H7 (cell line): Measurements from ENCODE around the gene EPN2. TPM values are rescaled to one million over a fixed set of nuclear protein-coding genes. Genes with fewer than 3 reads are reported as not detected.

Source experiments
- DNase-seq: peaks from one replicate; pipeline ENCODE4 v3.0.0; 2012
- H3K27me3 ChIP-seq: 2 replicates; pipeline ENCODE4 v1.6.0; 2011; ENCODE audit warnings: mild to moderate bottlenecking, low read length; ENCODE audit not compliant: control insufficient read depth, insufficient read depth
- H3K36me3 ChIP-seq: replicated peaks from 2 replicates; pipeline ENCODE4 v1.5.1; 2011; ENCODE audit warnings: low read length; ENCODE audit not compliant: control insufficient read depth, insufficient read depth
- H3K4me3 ChIP-seq: 2 replicates; pipeline ENCODE4 v1.5.1; 2011; ENCODE audit warnings: low read depth, mild to moderate bottlenecking, control low read depth, low read length, moderate library complexity; ENCODE audit not compliant: insufficient read depth
- total RNA-seq: library from RNA; depleted of rRNA; stranded (reverse); fragments of >200 nt; shearing (Covaris generic); gene quantifications from 2 replicates; pipeline ENCODE4 v1.2.3, GENCODE V29; 2014

Gene EPN2
- total RNA-seq, 1 experiment from 2014 or later: 23.7 TPM

DNA sequence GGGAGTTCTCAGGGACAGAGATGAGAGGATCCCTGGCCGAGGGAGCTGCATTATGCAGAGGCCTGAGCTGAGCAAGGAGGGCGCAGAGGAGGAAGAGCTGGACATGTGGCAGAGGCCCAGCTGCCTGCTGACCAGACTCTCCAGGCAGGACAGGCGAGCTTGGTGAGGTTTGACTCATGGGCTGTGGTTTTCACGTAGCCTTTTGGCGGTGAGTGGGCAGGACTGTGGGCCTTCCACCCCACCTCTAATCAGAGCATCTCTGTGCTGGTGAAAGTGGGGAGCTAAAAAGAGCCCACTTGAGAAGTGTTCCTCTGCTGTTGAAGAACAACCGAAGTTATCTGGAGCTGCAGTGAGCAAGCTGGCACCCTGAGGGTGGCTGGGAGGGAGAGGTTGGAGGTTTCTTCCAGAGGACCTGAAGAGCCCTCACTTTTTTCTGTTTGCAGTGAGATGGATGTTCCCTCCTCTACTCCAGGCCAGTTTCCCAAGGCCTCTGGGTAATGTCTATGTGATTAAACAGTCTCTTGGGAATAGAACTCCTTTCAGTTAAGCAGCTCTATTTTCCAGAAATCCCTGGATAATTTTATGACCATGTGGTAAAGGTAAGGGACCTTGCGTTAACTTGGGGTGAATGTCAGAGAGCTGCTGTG is 11.9 kb downstream of the EPN2 start:
- Histone ChIP-seq H3K36me3 (no peaks in the 10 kb centered on the region), H3K4me3 (no peak overlapping the region), H3K27me3 (no peaks in the 10 kb centered on the region)
- DNase-seq: no peak

DNA sequence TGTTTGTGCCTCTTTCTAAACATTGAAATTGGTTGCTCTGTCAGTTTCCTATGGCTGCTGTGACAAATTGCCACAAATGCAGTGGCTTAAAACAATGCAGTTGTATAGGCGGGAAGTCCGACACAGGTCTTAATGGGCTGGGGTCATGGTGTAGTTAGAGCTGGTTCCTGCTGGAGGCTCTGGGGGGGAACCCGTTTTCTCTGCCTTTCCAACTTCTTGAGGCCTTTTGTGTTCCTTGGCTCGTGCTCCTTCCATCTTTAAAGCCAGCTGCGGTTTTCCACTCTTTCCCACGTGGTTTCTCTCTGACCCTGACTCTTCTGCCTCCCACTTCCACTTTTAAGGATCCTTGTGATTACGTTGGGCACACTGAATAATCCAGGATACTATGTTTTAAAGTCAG is 12.5 kb downstream of the EPN2 start:
- no peak for DNase-seq
- Histone ChIP-seq H3K36me3 (no peaks in the 10 kb centered on the region), H3K27me3 (no peaks in the 10 kb centered on the region), H3K4me3 (no peak overlapping the region)

DNA sequence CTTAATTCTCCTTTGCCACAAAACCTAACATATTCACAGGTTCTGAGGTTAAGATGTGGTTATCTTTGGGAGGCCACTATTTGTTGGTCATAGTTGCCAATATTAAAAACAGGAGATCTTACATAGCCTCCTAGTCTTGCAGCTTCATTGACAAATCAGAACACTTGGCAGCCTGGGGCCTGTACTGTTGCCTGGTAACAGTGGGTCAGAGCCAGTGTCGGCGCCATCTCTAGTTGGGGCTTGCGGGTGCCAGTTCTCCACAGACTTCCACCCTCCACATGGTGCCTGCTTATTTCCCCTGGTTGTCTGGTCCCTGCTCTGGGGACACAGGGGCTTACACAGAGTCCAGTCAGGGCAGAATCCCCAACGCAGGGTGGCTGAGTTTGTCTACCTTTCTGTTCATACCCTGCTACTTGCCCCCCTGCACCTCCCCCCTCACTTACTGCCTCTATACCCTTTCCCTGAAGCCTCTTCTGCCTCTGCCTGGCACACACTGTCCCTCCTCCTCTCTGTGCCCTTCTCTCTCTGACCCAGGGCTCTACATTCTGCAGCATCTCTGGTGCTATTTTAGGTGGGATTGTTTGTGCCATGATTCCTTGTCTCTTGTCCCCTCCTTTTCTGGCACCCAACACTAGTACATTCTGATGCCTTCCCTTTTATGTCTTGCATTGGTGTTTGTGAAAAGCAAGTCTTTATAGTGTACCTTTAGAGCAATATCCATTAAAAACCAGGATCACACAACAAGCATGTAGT is 13.4 kb downstream of the EPN2 start:
- Histone ChIP-seq H3K36me3 (no peaks in the 10 kb centered on the region), H3K27me3 (no peaks in the 10 kb centered on the region), H3K4me3 (no peak overlapping the region)
- no peak for DNase-seq

DNA sequence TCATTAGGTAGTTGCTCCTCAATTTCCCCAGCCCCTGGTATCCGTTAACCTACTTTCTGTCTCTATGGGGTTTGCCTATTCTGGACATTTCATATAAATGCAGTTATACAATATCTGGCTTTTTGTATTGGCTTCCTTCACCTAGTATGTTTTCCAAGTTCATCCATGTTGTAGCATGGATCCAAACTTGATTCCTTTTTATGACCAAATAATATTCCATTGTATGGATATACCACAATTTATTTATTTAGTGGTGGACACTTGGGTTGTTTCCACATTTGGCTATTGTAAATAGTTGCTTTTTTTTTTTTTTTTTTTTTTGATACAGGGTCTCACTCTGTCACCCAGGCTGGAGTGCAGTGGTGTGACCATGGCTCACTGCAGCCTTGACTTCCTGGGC is 15.9 kb downstream of the EPN2 start:
- no peaks in the 10 kb centered on the region for H3K27me3 ChIP-seq

DNA sequence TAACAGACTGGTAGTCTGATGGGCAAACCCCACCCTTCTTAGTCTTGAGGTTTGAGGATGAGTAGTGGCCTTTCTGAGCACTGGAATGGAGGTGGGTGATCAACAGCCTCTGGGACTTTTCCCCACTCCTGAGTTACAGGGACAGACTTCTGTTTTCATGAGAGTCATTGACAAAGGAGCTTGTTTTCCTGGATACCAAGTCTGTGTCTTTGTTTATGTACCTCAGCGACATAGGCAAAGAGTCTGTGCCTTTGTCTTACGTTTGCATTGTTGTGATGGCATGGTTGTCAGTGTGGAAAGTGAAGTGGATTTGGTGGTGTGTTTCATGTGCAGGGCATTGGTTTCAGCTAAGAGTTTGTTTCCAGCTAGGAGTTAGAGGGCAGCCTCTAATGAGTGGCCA is 17.5 kb downstream of the EPN2 start:
- Histone ChIP-seq H3K27me3 (no peaks in the 10 kb centered on the region), H3K36me3 (no peaks in the 10 kb centered on the region), H3K4me3 (no peak overlapping the region)
- DNase-seq: no peak

More for the DNA sequence above, 15.9 kb downstream of the EPN2 start:
- no peak overlapping the region for H3K4me3 ChIP-seq
- DNase-seq: no peak
- no peaks in the 10 kb centered on the region for H3K36me3 ChIP-seq

DNA sequence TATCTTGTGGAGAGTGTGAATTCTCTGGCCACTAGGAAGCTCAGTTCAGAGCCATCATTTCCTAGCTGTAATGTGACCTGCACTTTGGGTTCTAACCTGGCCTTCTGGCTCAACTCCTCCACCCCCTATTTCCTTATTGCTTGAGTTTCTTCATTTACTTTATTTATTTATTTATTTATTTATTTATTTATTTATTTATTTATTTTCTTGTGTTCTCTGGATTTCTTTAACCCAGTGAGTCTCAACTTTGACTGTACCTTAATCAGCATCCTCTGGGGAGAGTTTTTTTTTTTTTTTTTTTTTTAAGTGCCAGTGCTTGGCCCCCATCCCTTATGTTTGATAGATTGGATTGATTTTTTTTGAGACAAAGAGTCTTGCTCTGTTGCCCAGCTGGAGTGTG is 18.1 kb downstream of the EPN2 start:
- DNase-seq: no peak
- Histone ChIP-seq H3K27me3 (no peaks in the 10 kb centered on the region), H3K36me3 (no peaks in the 10 kb centered on the region), H3K4me3 (no peak overlapping the region)

DNA sequence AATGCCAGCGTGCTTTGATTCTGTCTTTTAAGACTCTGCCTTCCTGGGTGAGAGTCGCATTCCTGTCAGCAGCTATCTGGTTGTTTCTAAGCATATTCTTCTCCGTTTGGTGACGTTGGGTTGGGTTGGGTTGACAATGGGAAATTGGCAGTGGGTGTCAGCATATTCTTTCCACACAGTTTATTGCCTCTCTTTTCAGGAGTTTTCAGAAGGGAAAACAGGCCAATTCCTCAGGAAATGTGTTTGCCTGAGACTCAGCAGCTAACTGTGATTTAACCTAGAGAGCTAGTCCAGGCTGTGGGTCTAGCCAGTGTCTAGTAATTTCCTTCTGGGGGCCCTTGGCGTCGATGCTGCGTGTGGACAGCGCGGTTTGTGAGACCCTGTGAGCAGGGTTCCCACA is 21.2 kb downstream of the EPN2 start:
- Histone ChIP-seq H3K4me3 (no peak overlapping the region), H3K27me3 (no peaks in the 10 kb centered on the region), H3K36me3 (no peaks in the 10 kb centered on the region)
- DNase-seq: no peak

DNA sequence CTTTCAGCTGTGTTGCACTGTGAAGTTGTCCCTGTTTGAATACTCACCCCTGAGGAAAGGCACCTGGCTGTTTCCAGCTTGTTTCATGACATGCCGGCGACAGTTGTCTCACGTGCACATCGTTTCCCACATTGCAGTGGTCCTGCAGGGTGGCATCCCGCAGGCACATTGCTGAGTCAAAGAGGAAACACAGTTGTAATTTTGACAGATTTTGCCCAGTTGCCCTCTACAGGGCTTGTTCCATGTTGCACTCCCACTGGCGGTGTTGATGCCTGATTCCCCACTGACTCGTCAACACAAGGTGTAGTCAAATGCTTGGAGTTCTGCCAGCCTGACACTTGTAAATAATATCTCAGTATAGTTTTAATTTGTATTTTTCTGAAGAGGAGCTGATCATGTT is 23.8 kb downstream of the EPN2 start:
- no peak for DNase-seq
- Histone ChIP-seq H3K27me3 (no peaks in the 10 kb centered on the region), H3K4me3 (no peak overlapping the region), H3K36me3 (no peaks in the 10 kb centered on the region)

DNA sequence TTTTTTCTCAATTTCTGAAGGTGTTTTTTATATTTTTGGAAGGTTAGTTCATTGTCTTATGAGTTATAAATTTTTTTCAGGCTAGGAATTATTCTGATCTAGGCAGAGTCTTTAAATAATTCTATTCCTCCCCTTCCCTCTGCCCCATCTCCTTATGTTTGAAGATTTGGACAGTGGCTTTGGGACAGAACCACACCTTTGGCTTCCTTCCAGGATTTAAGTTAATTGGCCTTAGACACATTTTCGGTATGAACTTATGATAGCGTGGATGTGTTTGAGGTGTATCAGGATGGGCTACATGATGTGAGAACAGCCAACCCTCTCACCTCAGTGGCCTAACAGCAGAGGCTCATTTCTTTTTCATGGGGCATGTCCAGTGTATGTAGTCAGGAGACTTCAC is 24.3 kb downstream of the EPN2 start:
- Histone ChIP-seq H3K27me3 (no peaks in the 10 kb centered on the region), H3K4me3 (no peak overlapping the region), H3K36me3 (no peaks in the 10 kb centered on the region)
- no peak for DNase-seq

DNA sequence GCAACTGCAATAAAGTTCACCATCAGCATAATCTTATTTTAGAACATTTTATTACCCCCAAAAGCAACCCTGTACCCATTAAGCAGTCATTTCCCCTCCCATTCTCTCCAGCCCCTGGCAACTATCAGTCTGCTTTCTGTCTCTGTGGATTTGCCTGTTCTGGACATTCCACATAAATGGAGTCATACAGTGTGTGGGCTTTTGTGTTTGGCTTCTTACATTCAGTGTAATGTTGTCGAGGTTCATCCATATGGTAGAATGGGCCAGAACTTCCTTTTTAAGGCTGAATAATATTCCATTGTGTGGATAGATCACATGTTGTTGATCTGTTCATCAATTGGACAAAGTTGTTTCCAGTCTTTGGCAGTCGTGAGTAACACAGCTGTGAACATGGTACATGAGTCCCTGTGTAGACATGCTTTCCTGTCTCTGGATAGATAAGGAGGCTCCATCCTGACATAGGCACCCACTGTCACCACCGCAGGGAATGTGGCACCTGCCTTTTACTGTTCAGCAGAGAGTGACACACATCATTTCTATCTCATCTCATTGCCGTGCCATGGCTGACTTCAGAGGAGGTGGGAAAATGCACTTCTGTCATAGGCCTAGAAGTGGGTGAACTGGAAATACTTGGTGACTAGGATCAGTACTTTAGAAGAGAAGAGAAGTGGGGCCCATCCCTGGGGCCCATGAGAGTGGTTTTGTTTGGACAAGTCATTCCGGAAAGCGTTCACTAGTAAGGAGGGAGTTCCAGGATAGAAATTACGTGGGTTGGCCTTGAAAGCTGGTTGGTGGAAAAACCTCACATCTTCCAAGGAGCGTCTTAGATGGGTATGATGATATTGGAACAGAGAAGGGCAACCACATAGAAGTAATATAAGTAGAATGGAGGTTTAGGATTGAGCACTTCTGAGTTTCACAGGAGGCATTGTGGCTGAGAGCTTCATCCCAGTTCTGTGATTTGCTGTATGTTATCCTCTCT is 25.8 kb downstream of the EPN2 start:
- no peak for DNase-seq
- Histone ChIP-seq H3K4me3 (no peak overlapping the region), H3K27me3 (no peaks in the 10 kb centered on the region), H3K36me3 (no peaks in the 10 kb centered on the region)

DNA sequence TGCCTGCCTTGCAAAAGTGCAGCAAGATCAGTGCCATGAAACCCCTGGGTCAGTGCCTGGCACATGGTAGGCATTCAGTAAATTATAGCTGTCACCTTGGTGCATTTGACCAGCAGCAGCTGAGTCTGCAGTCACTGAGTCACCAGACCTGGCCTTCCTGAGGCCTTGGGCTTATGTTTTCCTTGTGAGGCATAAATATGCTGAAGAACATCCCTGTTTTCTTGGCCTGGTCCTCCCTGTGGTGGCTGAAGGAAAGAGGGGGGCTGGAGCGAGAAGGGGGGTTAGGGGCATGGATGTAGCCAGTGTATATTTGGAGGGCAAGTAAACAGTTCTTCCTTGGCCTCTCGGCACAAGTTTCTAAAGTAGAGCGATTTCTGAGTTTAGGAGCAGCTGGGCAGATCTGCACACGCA is 26.5 kb downstream of the EPN2 start:
- H3K36me3 ChIP-seq: no peaks in the 10 kb centered on the region
- no peak for DNase-seq
- H3K4me3 ChIP-seq: no peak overlapping the region
- H3K27me3 ChIP-seq: no peaks in the 10 kb centered on the region

DNA sequence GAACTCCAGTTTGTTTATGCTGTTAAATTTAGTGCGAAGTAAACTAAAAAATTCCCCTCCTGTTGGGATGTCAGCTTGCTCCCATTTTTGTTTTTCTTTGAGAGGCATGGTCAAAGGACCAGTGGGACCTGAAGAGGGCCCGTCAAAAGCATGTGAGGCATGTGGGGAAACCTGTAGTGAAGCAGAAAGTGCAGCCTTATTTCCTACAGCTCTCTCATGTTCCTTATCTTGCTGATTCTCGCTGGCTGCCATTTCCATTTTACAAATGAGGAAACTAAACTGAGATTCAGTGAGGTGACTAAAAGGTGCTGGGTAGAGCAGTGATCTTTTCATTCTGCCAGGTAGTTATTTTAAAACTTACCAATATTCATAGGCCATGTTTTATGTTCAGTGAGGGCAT is 27.1 kb downstream of the EPN2 start:
- no peak for DNase-seq
- H3K36me3 ChIP-seq: no peaks in the 10 kb centered on the region; the same call in 1 of the 2 replicates
- no peak overlapping the region for H3K4me3 ChIP-seq
- no peaks in the 10 kb centered on the region for H3K27me3 ChIP-seq

DNA sequence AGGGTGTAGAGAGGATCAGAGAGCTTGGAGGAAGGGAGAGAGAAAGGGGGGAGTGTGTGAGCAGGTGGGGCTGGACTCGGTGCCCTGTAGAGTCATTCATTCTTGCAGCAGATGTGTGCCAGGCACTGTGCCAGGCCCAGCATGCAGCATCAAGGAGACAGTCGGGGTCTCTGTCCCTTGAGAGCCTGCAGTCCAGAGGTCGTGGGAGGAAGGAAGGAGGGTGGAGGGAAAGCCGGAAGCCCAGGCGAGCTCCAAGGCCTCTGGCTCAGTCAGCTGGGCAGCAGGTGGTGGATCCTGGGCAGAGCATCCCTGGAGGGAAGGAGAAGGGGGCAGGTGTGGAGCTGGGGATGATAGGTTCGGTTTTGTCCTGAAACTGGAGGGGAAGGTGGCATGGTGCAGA is 27.5 kb downstream of the EPN2 start:
- no peak for DNase-seq
- no peak overlapping the region for H3K4me3 ChIP-seq
- H3K27me3 ChIP-seq: no peaks in the 10 kb centered on the region
- H3K36me3 ChIP-seq: no peaks in the 10 kb centered on the region; the same call in 1 of the 2 replicates

DNA sequence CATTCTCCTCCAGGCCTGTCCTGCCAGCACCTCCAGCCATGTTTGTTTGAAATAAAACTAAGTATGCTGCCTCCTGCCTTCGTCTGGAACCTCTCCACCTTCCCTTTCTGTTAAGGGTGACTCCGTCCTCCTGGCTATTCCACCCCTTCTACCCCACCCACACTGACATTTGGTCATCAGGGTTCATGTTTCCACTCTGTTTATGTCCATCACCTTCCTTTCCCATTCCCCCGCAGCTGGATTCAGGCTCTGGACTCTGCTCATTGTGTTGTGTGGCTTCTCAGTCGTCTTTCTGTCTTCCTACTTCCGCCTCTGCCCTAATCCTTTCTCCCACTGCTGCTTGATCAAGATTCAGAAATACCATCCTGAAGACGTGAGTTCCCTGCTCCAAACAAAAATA is 28.6 kb downstream of the EPN2 start:
- no peak overlapping the region for H3K4me3 ChIP-seq
- no peaks in the 10 kb centered on the region; the same call in 1 of the 2 replicates for H3K36me3 ChIP-seq
- no peaks in the 10 kb centered on the region for H3K27me3 ChIP-seq
- DNase-seq: no peak
